Lung microvascular endothelial cell (primary cell): ENCODE measurements around the gene ENO2. TPM values are rescaled to one million over a fixed set of nuclear protein-coding genes. Genes with fewer than 3 reads are reported as not detected.
"Not testable (repeated sequence)": the region's sequence is repeated elsewhere in the genome, so short reads cannot be mapped to it uniquely, and the experiment has no call there.

Experiments
- DNase-seq, 2 donors: peaks; one replicate each; pipeline versions ENCODE4 v3.0.0 to v3.0.0-alpha.2; 2010; ENCODE audit warnings: low read depth in 2 of 2
- total RNA-seq: library from RNA; depleted of rRNA; stranded (reverse); fragments of >200 nt; gene quantifications from 2 replicates; pipeline ENCODE4 v1.2.1, GENCODE V29; 2014

ENO2 gene
- 0.99 and 1.7 TPM in 2 replicates for total RNA-seq

- DNase-seq, result peak; percentile 60 to 69
These were observed at the start of gene ENO2 for GRCh38 chr12:6914246-6914946. TSS of gene ENO2 (plus strand) at chr12:6914580. CDS start at chr12:6915833, 1,253 bp downstream.

- not testable (repeated sequence) for DNase-seq
These were observed 49.1 kb upstream of the ENO2 start for GRCh38 chr12:6865307-6865706.

GRCh38 chr12:6866163-6866919, 48.0 kb upstream of the ENO2 start:
- no peak for DNase-seq

GRCh38 chr12:6866920-6867412, 47.4 kb upstream of the ENO2 start:
- no peak for DNase-seq

- peak; percentile 88 to 91 for DNase-seq
These were observed 46.8 kb upstream of the ENO2 start, which contains the start of gene TPI1 for GRCh38 chr12:6867413-6868210. TSS of gene TPI1 (plus strand) at chr12:6867531. CDS start at chr12:6867567, 36 bp downstream.

GRCh38 chr12:6868211-6869048, 46.0 kb upstream of the ENO2 start:
- peak in 1 of 2 donors; percentile 42 for DNase-seq

GRCh38 chr12:6869049-6870021, 45.0 kb upstream of the ENO2 start:
- DNase-seq, result peak; percentile 82 to 83

GRCh38 chr12:6870304-6870703, 44.1 kb upstream of the ENO2 start:
- DNase-seq, result not testable (repeated sequence)

GRCh38 chr12:6871052-6871957, 43.1 kb upstream of the ENO2 start:
- DNase-seq, result no peak

- peak; percentile 82 for DNase-seq
These were observed 42.0 kb upstream of the ENO2 start for GRCh38 chr12:6872073-6873048.

- peak; percentile 95 to 96 for DNase-seq
These were observed 41.0 kb upstream of the ENO2 start, which contains the start of gene SPSB2 for GRCh38 chr12:6873094-6874014. TSS of gene SPSB2 (minus strand) at chr12:6873303. CDS start at chr12:6872901, 402 bp downstream.

GRCh38 chr12:6874015-6874368, 40.4 kb upstream of the ENO2 start:
- not testable (repeated sequence) for DNase-seq

- DNase-seq, result not testable (repeated sequence)
These were observed 34.6 kb upstream of the ENO2 start for GRCh38 chr12:6879824-6880223.

GRCh38 chr12:6883252-6883651, 31.1 kb upstream of the ENO2 start:
- DNase-seq, result no peak

GRCh38 chr12:6883683-6884082, 30.7 kb upstream of the ENO2 start:
- no peak for DNase-seq

GRCh38 chr12:6884539-6884938, 29.8 kb upstream of the ENO2 start:
- DNase-seq, result no peak
